Activated naive CD8-positive, alpha-beta T cell treated with anti-CD3 and anti-CD28 coated beads, Interleukin-2, amount 50 U/mL, for 24 hours (primary cell): ENCODE results near the gene B3GNT2.

ENCODE experiments used
- ATAC-seq: fragments of 150-1000 bp; cut with Tn5 transposase; one replicate; pipeline ENCODE4 v1.10.0; 2021
- DNase-seq: peaks from one replicate; pipeline ENCODE4 v3.0.0; 2021
- H3K27ac Mint-ChIP-seq: one replicate; pipeline ENCODE4 v1.8.0; 2021; ENCODE audit warnings: mild to moderate bottlenecking, mixed read lengths
- H3K27me3 Mint-ChIP-seq: one replicate; pipeline ENCODE4 v1.8.0; 2021; ENCODE audit warnings: mixed read lengths
- H3K36me3 Mint-ChIP-seq: one replicate; pipeline ENCODE4 v1.8.0; 2021; ENCODE audit warnings: low read depth, mixed read lengths
- H3K4me1 Mint-ChIP-seq: one replicate; pipeline ENCODE4 v1.8.0; 2021; ENCODE audit warnings: mixed read lengths
- H3K4me3 Mint-ChIP-seq: one replicate; pipeline ENCODE4 v1.8.0; 2021; ENCODE audit warnings: mild to moderate bottlenecking, moderate library complexity, mixed read lengths
- H3K9me3 Mint-ChIP-seq: one replicate; pipeline ENCODE4 v1.8.0; 2021; ENCODE audit warnings: mixed read lengths

B3GNT2 gene

DNA sequence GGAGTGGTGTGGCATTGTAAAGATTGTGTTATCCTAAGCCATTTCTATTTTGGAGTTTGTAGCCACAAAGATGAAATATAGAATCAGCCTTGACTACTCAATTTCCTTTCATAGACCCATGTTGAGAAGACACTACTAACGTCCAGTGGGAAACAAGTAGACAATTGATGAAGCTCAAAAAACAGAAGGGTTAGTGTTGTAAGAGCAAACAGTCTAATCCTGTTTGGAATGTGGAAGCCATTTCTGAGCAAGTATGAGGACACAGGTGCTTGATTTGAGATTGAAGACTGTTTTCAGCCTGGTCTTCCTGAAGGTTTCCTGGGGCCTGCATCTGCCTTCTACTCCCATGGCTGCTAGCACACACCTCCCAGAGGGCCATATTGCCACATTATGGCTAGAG lies 29.1 kb downstream of the B3GNT2 start:
- Mint-ChIP-seq H3K9me3 (peaks cover 8% of the 10 kb centered on the region), H3K27me3 (no peaks in the 10 kb centered on the region), H3K36me3 (peaks cover 65% of the 10 kb centered on the region), H3K4me3 (no peak overlapping the region), H3K4me1 (peaks cover 51% of the 10 kb centered on the region), H3K27ac (no peak overlapping the region)
- ATAC-seq: no peak
- DNase-seq: no peak

DNA sequence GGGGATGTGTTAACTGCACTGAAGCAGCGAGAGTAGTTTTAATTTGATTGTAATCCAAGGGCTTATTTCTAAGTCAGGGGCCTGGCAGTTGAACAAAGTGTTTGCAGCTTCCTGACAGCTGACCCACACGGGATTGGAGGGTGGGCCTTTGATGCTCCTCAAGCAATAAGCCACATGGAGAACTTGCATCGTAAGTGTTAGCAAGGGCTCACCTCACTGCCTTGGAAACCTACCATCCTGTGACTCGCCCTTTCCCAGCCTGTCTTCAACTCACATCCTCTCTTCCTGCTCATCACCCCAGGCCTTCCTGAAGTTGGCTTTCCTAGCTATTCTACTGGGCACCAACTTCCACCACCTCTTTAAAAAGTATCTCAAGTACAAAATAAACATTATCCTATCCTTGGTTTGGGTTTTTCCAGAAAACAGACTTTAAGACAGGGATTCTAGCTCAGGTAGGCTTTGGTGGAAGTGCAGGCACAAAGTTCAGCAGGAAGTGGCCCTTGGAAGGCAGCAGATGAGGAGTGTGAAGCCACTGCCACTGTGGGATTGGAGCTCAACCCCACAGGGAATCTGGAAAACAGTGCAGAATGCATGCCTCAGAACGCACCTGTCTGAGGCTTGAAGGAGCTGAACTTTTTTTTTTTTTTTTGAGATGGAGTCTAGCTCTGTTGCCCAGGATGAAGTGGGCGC lies 31.6 kb downstream of the B3GNT2 start:
- no peak overlapping the region for H3K4me3 Mint-ChIP-seq
- no peak overlapping the region for H3K27ac Mint-ChIP-seq
- H3K36me3 Mint-ChIP-seq: peaks cover 50% of the 10 kb centered on the region
- peaks cover 8% of the 10 kb centered on the region for H3K9me3 Mint-ChIP-seq
- H3K4me1 Mint-ChIP-seq: peaks cover 31% of the 10 kb centered on the region
- peak; percentile 47 for ATAC-seq
- DNase-seq: no peak
- no peaks in the 10 kb centered on the region for H3K27me3 Mint-ChIP-seq

DNA sequence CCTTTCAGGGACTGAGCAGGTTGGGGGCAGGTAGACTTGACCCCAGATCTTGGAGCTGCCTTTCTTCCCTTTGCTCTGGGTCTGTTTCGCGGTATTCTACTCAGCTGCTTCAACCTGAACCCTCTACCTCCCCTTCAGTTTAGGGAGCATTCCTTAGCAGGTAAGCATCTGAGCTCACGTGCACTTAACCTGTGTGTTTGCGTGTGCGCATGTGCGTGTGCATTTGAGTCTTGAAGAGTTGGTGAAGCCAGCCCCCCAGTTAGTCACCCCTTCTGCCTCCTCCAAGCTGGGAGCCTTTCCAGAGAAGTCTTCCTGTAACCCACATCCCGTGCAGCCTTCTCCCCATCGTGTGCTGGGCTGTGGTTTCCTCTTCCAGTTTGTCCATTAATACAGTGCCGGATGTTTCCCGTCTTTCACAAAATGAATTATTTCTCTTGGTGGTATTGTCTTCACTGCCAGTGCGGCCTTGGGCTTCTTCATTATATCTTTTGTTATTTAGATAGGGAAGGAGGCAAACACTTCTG lies 33.2 kb downstream of the B3GNT2 start:
- Mint-ChIP-seq H3K4me3 (no peak overlapping the region), H3K4me1 (peaks cover 23% of the 10 kb centered on the region), H3K27ac (no peak overlapping the region), H3K36me3 (peaks cover 34% of the 10 kb centered on the region), H3K9me3 (no peaks in the 10 kb centered on the region), H3K27me3 (no peaks in the 10 kb centered on the region)
- ATAC-seq: no peak
- no peak for DNase-seq

DNA sequence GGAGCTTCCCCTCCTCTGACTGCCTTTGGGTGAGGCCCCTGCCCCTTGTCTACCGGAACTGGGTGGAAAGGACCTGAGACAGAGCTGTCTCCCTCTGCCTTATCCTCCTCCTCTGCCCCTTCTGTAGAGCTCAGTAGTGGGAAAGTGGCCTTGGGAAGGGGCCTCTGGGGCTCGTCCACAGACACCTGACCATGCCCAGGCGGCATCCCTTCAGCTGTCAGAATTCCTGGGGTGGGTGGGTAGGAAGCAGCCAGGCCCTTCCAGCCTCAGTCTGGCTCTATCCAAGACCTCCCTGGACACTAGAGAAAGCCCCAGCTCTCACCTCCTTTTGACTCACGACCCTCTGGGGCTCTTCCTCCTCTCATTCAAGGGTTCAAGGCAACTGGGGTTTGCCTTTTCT lies 35.6 kb downstream of the B3GNT2 start:
- ATAC-seq (no peak), DNase-seq (no peak)
- H3K27me3 Mint-ChIP-seq: no peaks in the 10 kb centered on the region
- H3K36me3 Mint-ChIP-seq: peaks cover 13% of the 10 kb centered on the region
- H3K27ac Mint-ChIP-seq: no peak overlapping the region
- peaks cover 12% of the 10 kb centered on the region for H3K4me1 Mint-ChIP-seq
- H3K4me3 Mint-ChIP-seq: no peak overlapping the region
- no peaks in the 10 kb centered on the region for H3K9me3 Mint-ChIP-seq

DNA sequence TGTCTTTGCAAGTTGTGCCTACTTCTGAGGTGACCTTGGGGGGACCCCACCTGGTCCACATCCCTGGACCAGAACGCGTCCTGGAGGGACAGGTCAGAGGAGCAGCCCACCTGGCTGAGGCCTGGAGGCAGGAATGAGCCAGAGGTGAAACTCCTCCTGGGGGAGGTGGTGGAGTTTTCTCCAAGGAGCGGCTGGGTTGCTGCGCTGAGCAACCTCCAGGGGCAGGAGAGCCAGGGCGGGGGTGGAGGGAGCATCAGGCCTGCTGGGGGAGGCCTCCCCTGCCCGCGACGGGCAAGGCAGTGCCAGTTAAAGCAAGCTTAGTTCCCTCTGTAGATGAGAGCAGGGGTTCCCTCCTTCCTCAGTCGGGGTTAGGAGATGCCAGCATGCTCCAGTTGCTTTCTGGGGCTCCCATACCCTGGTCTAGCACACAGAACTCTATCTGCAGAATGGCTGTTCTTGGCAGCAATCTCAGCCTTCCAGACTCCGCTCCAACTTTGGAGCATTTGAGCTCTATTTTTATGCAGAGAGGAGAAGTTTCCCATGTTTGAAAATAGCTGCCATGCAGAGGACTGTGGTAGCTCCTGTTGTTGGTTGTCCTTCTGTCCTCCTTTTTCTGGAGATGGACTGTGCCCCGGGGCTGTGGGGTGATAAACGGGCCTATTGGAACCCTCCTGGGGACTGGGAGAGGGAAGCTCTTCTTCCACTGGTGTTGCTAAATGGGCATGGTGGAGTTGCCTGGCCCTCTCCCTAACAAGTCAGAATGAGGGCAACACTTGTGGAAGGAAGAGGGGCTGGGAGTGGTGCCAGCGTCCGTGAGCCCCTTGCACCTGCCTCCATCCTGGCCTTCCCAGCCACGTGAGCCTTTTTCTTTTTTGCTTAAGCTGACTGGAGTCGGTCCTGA lies 39.1 kb downstream of the B3GNT2 start:
- H3K27me3 Mint-ChIP-seq: no peaks in the 10 kb centered on the region
- ATAC-seq (no peak), DNase-seq (no peak)
- peaks cover 6% of the 10 kb centered on the region for H3K36me3 Mint-ChIP-seq
- peaks cover 4% of the 10 kb centered on the region for H3K4me1 Mint-ChIP-seq
- no peaks in the 10 kb centered on the region for H3K9me3 Mint-ChIP-seq
- no peak overlapping the region for H3K4me3 Mint-ChIP-seq
- no peak overlapping the region for H3K27ac Mint-ChIP-seq

DNA sequence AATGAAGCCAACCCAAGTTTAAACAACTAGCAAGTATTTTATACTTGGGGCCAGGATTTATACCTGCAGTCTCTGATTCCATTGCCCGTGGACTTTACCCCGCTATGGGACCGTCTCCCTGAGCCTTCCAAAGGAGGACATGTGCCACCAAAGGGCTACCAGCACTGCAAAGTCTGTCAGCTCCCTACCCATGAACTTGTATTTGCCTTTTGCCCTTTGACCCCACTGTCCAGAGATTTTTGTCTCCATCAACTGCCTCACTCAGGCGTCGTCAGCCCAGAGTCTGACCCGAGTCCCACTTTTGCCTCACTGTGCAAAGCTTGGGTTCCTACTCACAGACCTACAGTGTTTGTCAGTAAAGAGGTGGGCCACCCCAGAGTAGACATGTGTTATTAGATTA lies 40.6 kb downstream of the B3GNT2 start:
- H3K4me1 Mint-ChIP-seq: no peaks in the 10 kb centered on the region
- no peaks in the 10 kb centered on the region for H3K36me3 Mint-ChIP-seq
- no peaks in the 10 kb centered on the region for H3K27me3 Mint-ChIP-seq
- H3K27ac Mint-ChIP-seq: no peak overlapping the region
- no peaks in the 10 kb centered on the region for H3K9me3 Mint-ChIP-seq
- no peak for DNase-seq
- no peak overlapping the region for H3K4me3 Mint-ChIP-seq
- ATAC-seq: no peak

DNA sequence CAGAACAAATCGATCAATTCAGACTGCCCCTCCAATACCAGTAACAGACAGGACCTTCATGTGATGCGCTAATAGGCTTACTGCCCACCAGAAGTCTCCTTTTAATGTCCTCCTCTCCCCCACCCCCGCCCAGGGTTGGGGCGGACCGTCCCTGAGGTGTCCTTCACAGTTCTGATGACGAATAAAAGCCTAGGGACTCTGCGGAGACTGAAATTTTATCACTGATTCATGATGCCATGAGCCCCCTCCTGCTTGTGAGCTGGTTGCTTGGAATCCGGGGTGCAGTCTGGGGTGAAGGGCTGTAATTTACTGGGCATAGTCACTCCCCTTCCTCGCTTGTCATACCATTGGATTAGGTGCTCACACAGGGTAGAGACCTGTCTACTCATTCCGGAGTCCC lies 42.3 kb downstream of the B3GNT2 start:
- DNase-seq (no peak), ATAC-seq (no peak)
- Mint-ChIP-seq H3K4me3 (no peak overlapping the region), H3K4me1 (no peaks in the 10 kb centered on the region), H3K27ac (no peak overlapping the region), H3K9me3 (no peaks in the 10 kb centered on the region), H3K27me3 (no peaks in the 10 kb centered on the region), H3K36me3 (no peaks in the 10 kb centered on the region)

DNA sequence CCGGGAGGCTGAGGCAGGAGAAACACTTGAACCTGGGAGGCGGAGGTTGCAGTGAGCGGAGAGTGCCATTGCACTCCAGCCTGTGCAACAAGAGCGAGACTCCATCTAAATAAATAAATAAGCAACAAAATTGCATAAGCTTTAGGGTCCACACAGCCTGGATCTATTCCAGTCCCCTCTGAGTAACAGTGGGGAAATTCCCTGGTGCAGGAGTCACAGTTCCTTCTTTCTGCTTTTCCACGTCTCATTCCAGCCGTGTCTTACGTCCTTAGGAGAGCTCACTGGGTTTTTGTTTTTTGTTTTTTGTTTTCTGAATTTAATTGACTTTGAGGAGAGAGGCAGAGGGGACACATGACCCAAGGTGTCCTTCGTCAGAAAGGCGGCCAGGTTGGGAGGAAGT lies 44.6 kb downstream of the B3GNT2 start:
- H3K27me3 Mint-ChIP-seq: no peaks in the 10 kb centered on the region
- ATAC-seq (no peak), DNase-seq (no peak)
- H3K4me3 Mint-ChIP-seq: no peak overlapping the region
- H3K27ac Mint-ChIP-seq: no peak overlapping the region
- H3K36me3 Mint-ChIP-seq: no peaks in the 10 kb centered on the region
- H3K4me1 Mint-ChIP-seq: no peaks in the 10 kb centered on the region
- no peaks in the 10 kb centered on the region for H3K9me3 Mint-ChIP-seq

DNA sequence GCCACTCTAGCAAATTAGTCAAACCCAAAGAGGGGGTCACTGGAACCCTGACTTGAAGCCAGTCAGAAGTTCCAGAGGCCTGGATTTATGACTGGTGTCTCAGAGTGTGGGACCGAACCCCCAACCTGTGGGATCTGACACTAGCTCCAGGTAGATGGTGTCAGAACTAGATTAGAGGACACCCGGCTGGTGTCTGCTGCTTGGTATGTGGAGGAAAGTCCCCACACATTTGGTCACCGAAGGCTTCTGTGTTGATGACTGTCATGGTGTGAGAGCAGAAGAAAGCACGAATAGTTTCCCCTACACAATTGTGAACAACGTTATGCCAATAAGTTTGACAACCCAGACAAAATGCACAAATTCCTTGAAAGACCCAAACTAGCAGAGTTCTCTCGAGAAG lies 48.1 kb downstream of the B3GNT2 start:
- no peak for ATAC-seq
- no peak for DNase-seq
- Mint-ChIP-seq H3K9me3 (no peaks in the 10 kb centered on the region), H3K27ac (no peak overlapping the region), H3K27me3 (no peaks in the 10 kb centered on the region), H3K36me3 (no peaks in the 10 kb centered on the region), H3K4me1 (no peaks in the 10 kb centered on the region), H3K4me3 (no peak overlapping the region)

DNA sequence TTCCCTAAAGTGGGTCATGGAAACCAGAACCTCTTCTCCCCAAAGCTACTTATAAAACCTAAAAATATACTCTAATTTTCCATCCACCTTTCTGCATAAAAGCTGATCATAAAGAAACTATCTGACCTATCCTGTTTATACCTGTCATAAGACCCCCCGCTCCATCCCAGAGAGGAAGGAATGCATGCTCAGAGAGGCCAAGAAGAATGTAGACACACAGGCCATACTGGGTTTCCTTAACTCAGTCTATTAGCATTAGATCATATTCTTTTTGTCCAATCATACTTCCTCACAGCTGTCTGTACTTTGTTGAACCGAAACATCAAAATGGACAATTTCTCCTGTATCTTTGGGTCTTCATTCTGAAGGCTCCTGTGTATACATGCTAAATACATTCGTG lies 52.3 kb downstream of the B3GNT2 start:
- Mint-ChIP-seq H3K27me3 (no peaks in the 10 kb centered on the region), H3K4me3 (no peak overlapping the region), H3K27ac (no peak overlapping the region), H3K36me3 (no peaks in the 10 kb centered on the region), H3K9me3 (no peaks in the 10 kb centered on the region), H3K4me1 (no peaks in the 10 kb centered on the region)
- DNase-seq: no peak
- no peak for ATAC-seq

DNA sequence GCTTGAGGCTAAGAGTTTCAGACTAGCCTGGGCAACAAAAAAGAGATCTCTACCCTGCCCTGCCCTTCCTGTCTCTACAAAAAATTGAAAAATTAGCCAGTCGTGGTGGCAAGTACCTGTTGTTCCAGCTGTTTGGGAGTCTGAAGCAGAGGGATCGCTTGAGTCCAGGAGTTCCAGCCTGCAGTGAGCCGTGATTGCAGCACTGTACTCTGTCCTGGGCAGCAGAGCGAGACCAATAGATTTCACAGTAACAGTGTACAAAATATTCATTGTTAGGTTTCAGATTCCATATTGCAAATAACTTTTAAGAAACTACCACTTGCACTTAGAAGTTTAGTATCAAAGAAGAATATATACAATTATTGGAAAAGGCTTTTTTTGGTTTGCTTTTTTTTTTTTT lies 54.3 kb downstream of the B3GNT2 start:
- Mint-ChIP-seq H3K4me1 (no peaks in the 10 kb centered on the region), H3K27ac (no peak overlapping the region), H3K9me3 (no peaks in the 10 kb centered on the region), H3K27me3 (no peaks in the 10 kb centered on the region), H3K36me3 (no peaks in the 10 kb centered on the region), H3K4me3 (no peak overlapping the region)
- no peak for DNase-seq
- no peak for ATAC-seq

DNA sequence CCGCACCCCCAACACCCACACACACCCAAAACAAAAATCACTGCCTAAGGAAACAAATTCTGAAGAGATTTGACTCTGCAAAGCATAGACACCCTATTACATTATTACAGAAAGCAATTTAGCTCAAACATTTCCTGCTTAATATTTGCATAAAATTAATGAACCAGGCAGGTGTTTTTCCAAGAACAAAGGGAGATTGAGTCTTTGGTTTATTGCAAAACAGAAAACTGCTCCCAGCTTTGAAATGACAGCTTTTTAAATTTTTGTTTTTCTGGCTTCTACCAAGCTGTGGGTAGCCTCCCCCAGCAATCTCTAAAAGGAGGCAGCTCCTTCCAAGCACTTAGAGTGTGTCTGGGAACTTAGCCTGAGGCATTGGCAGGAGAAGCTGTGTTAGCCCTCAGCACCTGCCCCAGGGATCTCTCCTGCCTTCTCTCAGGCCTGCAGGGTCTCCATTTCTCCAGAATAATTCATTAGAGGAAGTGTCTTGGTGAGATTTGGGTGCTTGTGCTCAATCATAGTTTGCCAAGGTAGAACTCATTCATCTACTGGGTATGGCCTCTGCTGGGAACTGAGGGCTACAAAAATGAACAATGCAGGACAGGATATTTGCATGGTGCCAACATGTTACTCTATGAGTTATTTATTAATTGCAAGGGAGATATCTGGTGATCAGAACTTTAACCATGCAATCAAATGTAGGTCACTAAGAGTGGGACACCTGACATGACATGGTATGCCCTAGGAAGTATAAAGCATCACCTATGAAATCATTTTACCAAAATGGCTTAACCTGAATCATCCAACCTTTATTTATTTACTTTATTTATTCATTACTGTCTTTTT lies 58.7 kb downstream of the B3GNT2 start:
- ATAC-seq (no peak), DNase-seq (no peak)
- no peaks in the 10 kb centered on the region for H3K27me3 Mint-ChIP-seq

DNA sequence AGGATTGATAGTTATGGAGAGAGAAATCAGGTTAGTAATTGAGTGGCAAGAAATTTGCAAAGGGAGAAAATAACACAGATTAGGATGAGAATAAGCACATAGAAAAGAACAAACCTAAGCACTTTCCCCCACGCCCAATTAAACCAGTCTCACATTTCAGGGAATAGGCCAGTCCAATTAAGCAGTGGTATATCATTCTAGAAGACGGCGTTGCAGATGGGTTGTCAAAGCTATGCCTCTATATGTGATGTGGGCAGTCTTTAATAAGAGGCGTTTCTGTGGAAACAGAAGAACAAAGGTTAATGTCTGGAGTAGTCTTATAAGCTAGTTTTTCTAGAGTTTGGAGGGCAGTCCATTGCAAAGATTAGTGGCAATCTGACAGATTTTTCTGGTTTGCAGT lies 61.6 kb downstream of the B3GNT2 start:
- Mint-ChIP-seq H3K4me1 (peaks cover 8% of the 10 kb centered on the region), H3K9me3 (no peaks in the 10 kb centered on the region), H3K27me3 (no peaks in the 10 kb centered on the region), H3K36me3 (no peaks in the 10 kb centered on the region), H3K4me3 (no peak overlapping the region), H3K27ac (no peak overlapping the region)
- ATAC-seq (no peak), DNase-seq (no peak)

More for the DNA sequence above, 58.7 kb downstream of the B3GNT2 start:
- H3K9me3 Mint-ChIP-seq: no peaks in the 10 kb centered on the region
- H3K36me3 Mint-ChIP-seq: no peaks in the 10 kb centered on the region
- H3K4me3 Mint-ChIP-seq: no peak overlapping the region
- H3K27ac Mint-ChIP-seq: no peak overlapping the region
- H3K4me1 Mint-ChIP-seq: peaks cover 8% of the 10 kb centered on the region

DNA sequence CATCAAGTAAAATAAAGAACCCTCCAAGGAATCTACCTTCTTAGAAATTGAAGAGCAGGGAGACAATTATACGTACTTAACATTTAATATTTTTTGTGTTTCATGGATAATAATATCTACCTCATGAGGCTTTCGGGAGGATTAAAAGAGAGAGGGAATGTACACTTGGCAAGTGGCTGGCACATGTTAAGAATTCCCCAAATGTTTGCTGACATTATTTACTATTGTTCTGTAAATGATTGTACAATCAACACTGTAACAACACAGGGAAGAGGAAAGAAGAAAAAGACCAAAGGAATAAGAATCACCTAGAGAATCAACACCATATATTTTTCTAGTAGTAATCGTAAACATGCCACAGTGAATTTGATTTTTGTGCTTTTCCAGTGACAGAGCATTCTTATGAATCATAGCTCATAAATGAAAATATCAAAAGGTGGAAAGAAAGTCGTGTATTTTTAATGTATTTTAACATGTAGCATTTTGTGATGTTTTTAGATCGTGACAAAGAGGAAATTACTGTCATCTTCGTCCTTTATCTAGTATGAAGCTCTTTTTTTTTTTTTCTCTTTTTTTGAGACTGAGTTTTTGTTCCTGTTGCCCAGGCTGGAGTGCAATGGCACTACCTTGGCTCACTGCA lies 67.3 kb downstream of the B3GNT2 start:
- Mint-ChIP-seq H3K36me3 (no peaks in the 10 kb centered on the region), H3K9me3 (peaks cover under 1% of the 10 kb centered on the region), H3K27me3 (no peaks in the 10 kb centered on the region), H3K4me3 (no peak overlapping the region), H3K27ac (no peak overlapping the region), H3K4me1 (peaks cover 9% of the 10 kb centered on the region)
- DNase-seq (no peak), ATAC-seq (no peak)
